HCT116 (cell line): Measurements from ENCODE around the gene CHST12. TPM values are rescaled to one million over a fixed set of nuclear protein-coding genes. Genes with fewer than 3 reads are reported as not detected.

Experiments
- ATAC-seq: fragments of 200-7000 bp; cut with Tn5 transposase; 2 replicates; pipeline ENCODE4 v1.9.1; 2020; ENCODE audit warnings: mild to moderate bottlenecking, moderate library complexity
- BruUV-seq: library from RNA; stranded (reverse); fragments of 400-500 nt; replicated peaks from 2 replicates; lab custom pipeline; 2021; lab: Mats Ljungman, UMichigan
- CTCF ChIA-PET: fragments of 300-600 bp; sonication (Branson Sonifier 250); formaldehyde crosslinking; loops from one replicate; lab custom pipeline; 2021; ENCODE audit warnings: antibody characterized with exemption; lab: Charles Lee
- POLR2A ChIA-PET: fragments of 300-600, 350-600 bp; sonication (Branson Sonifier 250); formaldehyde crosslinking; loops from one replicate; lab custom pipeline; 2021; ENCODE audit warnings: antibody characterized with exemption; lab: Charles Lee
- RAD21 ChIA-PET, 2 experiments: fragments of 300-600 bp; sonication (Branson Sonifier 250); formaldehyde crosslinking; loops; one replicate each; lab custom pipeline; 2023; ENCODE audit warnings: low total read pairs in 2 of 2; ENCODE audit not compliant: uncharacterized antibody in 2 of 2, unreplicated experiment in 2 of 2, low non-redundant PET in 1 of 2; lab: Charles Lee
- DNase-seq: peaks from one replicate; pipeline ENCODE4 v3.0.0-alpha.2; 2010; ENCODE audit warnings: low read depth, low spot score
- H2AFZ ChIP-seq: fragments of 200-600 bp; shearing (Covaris generic), sonication (generic); 2 replicates; pipeline ENCODE4 v1.6.1; 2017; ENCODE audit warnings: low read depth, mixed run types, mixed read lengths, antibody characterized with exemption, low read length; ENCODE audit not compliant: poor library complexity, severe bottlenecking
- H3K27ac ChIP-seq: 2 replicates; pipeline ENCODE4 v1.5.1; 2012; ENCODE audit warnings: low read depth, low read length
- H3K27me3 ChIP-seq: fragments of 200-600 bp; sonication (generic); 2 replicates; pipeline ENCODE4 v1.6.1; 2016; ENCODE audit warnings: mixed run types, low read length, mixed read lengths; ENCODE audit not compliant: insufficient read depth
- H3K36me3 ChIP-seq, 2 experiments: fragments of 200-500 bp in 1 of 2; fragments of 200-600 bp in 1 of 2; sonication (Bioruptor generic) in 1 of 2; sonication (generic) in 1 of 2; 2 replicates each; pipeline versions ENCODE4 v1.5.1 to v1.6.1; 2014 to 2016; ENCODE audit warnings: low read length in 2 of 2, inconsistent platforms in 1 of 2, mixed read lengths in 1 of 2, mixed run types in 1 of 2; ENCODE audit not compliant: insufficient read depth in 2 of 2, control insufficient read depth in 1 of 2
- H3K4me1 ChIP-seq, 2 experiments: fragments of 200-600 bp in 1 of 2; sonication (generic) in 1 of 2; 2 replicates each; pipeline versions ENCODE4 v1.5.1 to v1.6.1; 2012 to 2017; ENCODE audit warnings: low read length in 2 of 2, inconsistent platforms in 1 of 2, mild to moderate bottlenecking in 1 of 2, mixed read lengths in 1 of 2, mixed run types in 1 of 2, moderate library complexity in 1 of 2; ENCODE audit not compliant: insufficient read depth in 2 of 2, control insufficient read depth in 1 of 2
- H3K4me2 ChIP-seq: fragments of 200-600 bp; sonication (generic); 2 replicates; pipeline ENCODE4 v1.6.1; 2017; ENCODE audit warnings: mixed run types, low read length, mixed read lengths
- H3K4me3 ChIP-seq, 2 experiments: fragments of 200-600 bp in 1 of 2; sonication (generic) in 1 of 2; replicated peaks in 1 of 2; 2 replicates each; pipeline ENCODE4 v1.5.1; 2011 to 2016; ENCODE audit warnings: low read length in 2 of 2, control low read depth in 1 of 2, low read depth in 1 of 2, mild to moderate bottlenecking in 1 of 2, mixed read lengths in 1 of 2, mixed run types in 1 of 2
- H3K79me2 ChIP-seq: fragments of 200-600 bp; sonication (generic); 2 replicates; pipeline ENCODE4 v1.6.1; 2017; ENCODE audit warnings: mild to moderate bottlenecking, mixed run types, low read length, moderate library complexity, mixed read lengths; ENCODE audit not compliant: insufficient read depth
- H3K9ac ChIP-seq: fragments of 200-600 bp; sonication (generic); 2 replicates; pipeline ENCODE4 v1.6.1; 2016; ENCODE audit warnings: low read length, mixed read lengths
- H3K9me2 ChIP-seq: fragments of 200-600 bp; sonication (generic), shearing (Covaris generic); 2 replicates; pipeline ENCODE4 v1.6.1; 2017; ENCODE audit warnings: mixed run types, mild to moderate bottlenecking, moderate library complexity; ENCODE audit not compliant: insufficient read depth
- H3K9me3 ChIP-seq, 2 experiments: fragments of 200-500 bp in 1 of 2; fragments of 200-600 bp in 1 of 2; sonication (Bioruptor generic) in 1 of 2; sonication (generic) in 1 of 2; 2 replicates each; pipeline ENCODE4 v1.6.1; 2014 to 2017; ENCODE audit warnings: low read length in 2 of 2, mixed read lengths in 2 of 2, inconsistent platforms in 1 of 2, low read depth in 1 of 2, mild to moderate bottlenecking in 1 of 2, mixed run types in 1 of 2, moderate library complexity in 1 of 2; ENCODE audit not compliant: control insufficient read depth in 1 of 2, insufficient read depth in 1 of 2
- H4K20me1 ChIP-seq: fragments of 200-600 bp; sonication (generic), shearing (Covaris generic); 2 replicates; pipeline ENCODE4 v1.6.1; 2017; ENCODE audit warnings: mixed run types, mild to moderate bottlenecking, moderate library complexity; ENCODE audit not compliant: insufficient read depth
- CBX3 ChIP-seq: IDR thresholded peaks from 2 replicates; pipeline ENCODE4 v1.6.1; 2012; ENCODE audit warnings: low read depth
- CTCF ChIP-seq, 3 experiments: fragments of 200-600 bp in 1 of 3; sonication (generic) in 1 of 3; IDR thresholded peaks in 2 of 3; conservative IDR thresholded peaks in 1 of 3; 2 replicates each; pipeline ENCODE4 v1.5.1; 2012 to 2017; ENCODE audit warnings: low read depth in 2 of 3, low read length in 2 of 3, antibody characterized with exemption in 1 of 3, borderline replicate concordance in 1 of 3, control low read depth in 1 of 3, mild to moderate bottlenecking in 1 of 3, mixed read lengths in 1 of 3, mixed run types in 1 of 3, moderate library complexity in 1 of 3; ENCODE audit not compliant: insufficient read depth in 1 of 3
- ELF1 ChIP-seq: IDR thresholded peaks from 2 replicates; pipeline ENCODE4 v1.6.1; 2012; ENCODE audit warnings: low read depth, borderline replicate concordance
- EZH2 ChIP-seq: fragments of 200-600 bp; sonication (generic); IDR thresholded peaks from 2 replicates; pipeline ENCODE4 v1.6.1; 2017; ENCODE audit warnings: antibody characterized with exemption, mixed run types
- JUND ChIP-seq: IDR thresholded peaks from 2 replicates; pipeline ENCODE4 v1.6.1; 2012
- MAX ChIP-seq: IDR thresholded peaks from 2 replicates; pipeline ENCODE4 v1.6.1; 2012
- POLR2AphosphoS5 ChIP-seq: IDR thresholded peaks from 2 replicates; pipeline ENCODE4 v1.6.1; 2011; ENCODE audit warnings: mild to moderate bottlenecking, low read depth, low read length, moderate library complexity
- RAD21 ChIP-seq: IDR thresholded peaks from 2 replicates; pipeline ENCODE4 v1.6.1; 2012; ENCODE audit warnings: low read depth, mild to moderate bottlenecking
- SP1 ChIP-seq: IDR thresholded peaks from 2 replicates; pipeline ENCODE4 v1.6.1; 2012; ENCODE audit warnings: low read depth
- SRF ChIP-seq: IDR thresholded peaks from 2 replicates; pipeline ENCODE4 v1.6.1; 2012; ENCODE audit warnings: low read depth
- ZFX ChIP-seq: fragments of 450-650 bp; IDR thresholded peaks from 2 replicates; pipeline ENCODE4 v1.6.1; 2017
- intact Hi-C: fragments of 100-400 bp; cut with micrococcal nuclease; formaldehyde crosslinking; loops from 2 replicates; pipeline ENCODE4 v1.10.0; 2022
- total RNA-seq: library from RNA; stranded (reverse); gene quantifications from one replicate; pipeline ENCODE4 v1.2.1, GENCODE V29; 2021; ENCODE audit not compliant: unreplicated experiment

CHST12 gene
- total RNA-seq, 1 experiment from 2014 or later, result 14.2 TPM

DNA sequence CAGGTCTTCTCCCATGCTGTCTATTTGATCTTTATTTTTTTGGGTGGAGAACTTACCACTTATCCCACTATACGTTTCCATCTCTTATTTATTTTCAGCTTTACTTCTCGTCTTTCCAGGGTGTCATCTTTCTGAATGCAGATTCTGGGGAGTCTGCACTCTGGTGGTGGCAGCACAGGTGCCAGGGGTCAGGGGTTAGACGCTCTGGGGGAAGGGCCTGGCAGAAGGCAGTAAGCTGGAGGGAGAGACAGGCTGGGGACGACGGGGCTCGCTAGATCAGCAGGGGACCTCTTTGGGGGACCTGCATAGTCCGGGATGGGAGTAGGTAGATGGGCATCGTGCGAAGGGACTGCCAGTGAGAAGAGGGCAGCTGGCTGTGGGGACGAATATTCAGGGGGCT is 22.3 kb downstream of the CHST12 start:
- Histone ChIP-seq H3K27ac (no peak overlapping the region), H4K20me1 (no peaks in the 10 kb centered on the region), H3K9me3 (no peaks in the 10 kb centered on the region; a peak in 1 of 4 replicates), H3K9ac (no peak overlapping the region), H3K79me2 (no peaks in the 10 kb centered on the region), H2AFZ (no peak overlapping the region), H3K4me3 (no peak overlapping the region), H3K4me2 (no peak overlapping the region), H3K9me2 (no peaks in the 10 kb centered on the region), H3K36me3 (no peaks in the 10 kb centered on the region), H3K27me3 (no peaks in the 10 kb centered on the region), H3K4me1 (no peaks in the 10 kb centered on the region)
- ChIA-PET CTCF (no interaction called here), RAD21 (no interaction called here), POLR2A (no interaction called here)
- no peak for ATAC-seq
- DNase-seq, result no peak
- BruUV-seq, result no TSS peak
- intact Hi-C loops, result no loop called here
- no peak for TF ChIP-seq ELF1
- no peak for TF ChIP-seq SRF
- no peak for TF ChIP-seq ZFX

GRCh38 chr7:2431260-2431867 is 28.0 kb downstream of the CHST12 start:
- Histone ChIP-seq H2AFZ (no peak overlapping the region), H3K9me3 (no peaks in the 10 kb centered on the region; a peak in 1 of 4 replicates), H3K9me2 (no peaks in the 10 kb centered on the region), H3K4me3 (no peak overlapping the region), H3K36me3 (no peaks in the 10 kb centered on the region), H3K4me1 (no peaks in the 10 kb centered on the region), H3K9ac (no peak overlapping the region), H3K4me2 (no peak overlapping the region), H3K79me2 (no peaks in the 10 kb centered on the region), H3K27me3 (no peaks in the 10 kb centered on the region), H3K27ac (no peak overlapping the region), H4K20me1 (no peaks in the 10 kb centered on the region)
- intact Hi-C loops, result no loop called here
- no peak for TF ChIP-seq MAX
- peak; percentile 11 to 81 (median 72); a peak in 4 of 6 replicates for TF ChIP-seq CTCF (IDR thresholded peaks at IDR 0.05 in 2 of 3, conservative IDR thresholded peaks at IDR 0.05 in 1 of 3; ENCODE audit: borderline replicate concordance in 1 of 3, insufficient read depth in 1 of 3, low read depth in 2 of 3, low read length in 2 of 3)
- TF ChIP-seq SP1, result no peak
- TF ChIP-seq POLR2AphosphoS5, result no peak
- no peak for TF ChIP-seq EZH2
- TF ChIP-seq CBX3, result no peak
- TF ChIP-seq RAD21, result peak; percentile 53
- no peak for TF ChIP-seq JUND
- ChIA-PET CTCF (interaction anchor here (1.2 to 1.3 kb wide), 3 partner anchors 19 to 47 kb away, joined by 3 to 4 read pairs (median 4); no protein-coding TSS in a partner anchor), POLR2A (interaction anchor here (0.6 kb wide), 1 partner anchor 16 kb away, joined by 4 read pairs; no protein-coding TSS in a partner anchor), RAD21 (no interaction called here)
- no TSS peak for BruUV-seq
- ATAC-seq (peak; percentile 92), DNase-seq (no peak)
